Transverse colon (tissue), 4 donors: Measurements from ENCODE around the gene MVP. TPM values are rescaled to one million over a fixed set of nuclear protein-coding genes. Genes with fewer than 3 reads are reported as not detected.

Source experiments
- DNase-seq: peaks from one replicate; pipeline ENCODE4 v3.0.0-alpha.2; 2019
- H3K27ac ChIP-seq, 4 donors: fragments of 200-600 bp; sonication (generic); 2 replicates each; pipeline ENCODE4 v1.5.1; 2016 to 2018; ENCODE audit warnings: inconsistent platforms in 4 of 4
- H3K27me3 ChIP-seq: fragments of 200-600 bp; sonication (generic); 2 replicates; pipeline ENCODE4 v1.5.1; 2017; ENCODE audit warnings: inconsistent platforms
- H3K36me3 ChIP-seq, 4 donors: fragments of 200-600 bp; sonication (generic); 2 replicates each; pipeline ENCODE4 v1.5.1; 2017 to 2019; ENCODE audit warnings: inconsistent platforms in 4 of 4
- H3K4me1 ChIP-seq, 4 donors: fragments of 200-600 bp; sonication (generic); 2 replicates each; pipeline ENCODE4 v1.5.1; 2017 to 2020; ENCODE audit warnings: inconsistent platforms in 4 of 4
- H3K4me3 ChIP-seq, 4 donors: fragments of 200-600 bp; sonication (generic); 1 replicate in 1 of 4; 2 replicates in 3 of 4; pipeline versions ENCODE4 v1.5.1 to v1.6.1; 2017 to 2019; ENCODE audit warnings: inconsistent platforms in 4 of 4
- H3K9me3 ChIP-seq, 2 donors: fragments of 200-600 bp; sonication (generic); 2 replicates each; pipeline ENCODE4 v1.5.1; 2017 to 2019; ENCODE audit warnings: inconsistent platforms in 2 of 2
- EP300 ChIP-seq: sonication (generic); formaldehyde crosslinking; IDR thresholded peaks from one replicate; pipeline ENCODE4 v1.6.1; 2017; ENCODE audit warnings: antibody characterized with exemption, low read depth
- POLR2A ChIP-seq: fragments of 450-650 bp; IDR thresholded peaks from one replicate; pipeline ENCODE4 v1.6.1; 2016; ENCODE audit warnings: antibody characterized with exemption, mild to moderate bottlenecking, moderate library complexity
- POLR2AphosphoS5 ChIP-seq, 3 donors: sonication (generic); formaldehyde crosslinking; IDR thresholded peaks; one replicate each; pipeline ENCODE4 v1.6.1; 2016; ENCODE audit warnings: antibody characterized with exemption in 3 of 3
- WGBS, 2 donors: methylation state at CpG; one replicate each; pipeline ENCODE4 v1.1.5; 2018; ENCODE audit warnings: low coverage in 1 of 2; 5-methylcytosine and 5-hydroxymethylcytosine counted together
- in situ Hi-C, 4 donors: fragments of 200-750 bp; cut with MboI; loops; one replicate each; pipeline versions ENCODE4 v1.15.0 to v1.15.1; 2017; ENCODE audit warnings: low sequenced_read_pairs in 3 of 4, low pct_ligation_motif_present in 1 of 4, low pct_unique_long_range_greater_than_20kb in 1 of 4
- intact Hi-C: fragments of 100-400 bp; cut with DNase I; formaldehyde crosslinking; loops from one replicate; pipeline ENCODE4 v1.15.1; 2023; ENCODE audit warnings: low total_unique reads
- total RNA-seq, 4 donors: library from RNA; depleted of rRNA; stranded (reverse); fragments of >200 nt; gene quantifications; one replicate each; pipeline ENCODE4 v1.1.0, GENCODE V29; 2016
- TF ChIP-seq, protein P1 (sequence below), 5 experiments: fragments of 200-600 bp in 3 of 5; fragments of 450-650 bp in 2 of 5; sonication (generic) in 3 of 5; IDR thresholded peaks; 1 replicate in 2 of 5; 2 replicates in 3 of 5; pipeline ENCODE4 v1.5.1; 2016 to 2017; ENCODE audit warnings: antibody characterized with exemption in 5 of 5, inconsistent platforms in 3 of 5, mild to moderate bottlenecking in 2 of 5, moderate library complexity in 1 of 5

The MVP gene
- total RNA-seq, 4 donors from 2014 or later: 483 to 654 (median 553) TPM

DNA sequence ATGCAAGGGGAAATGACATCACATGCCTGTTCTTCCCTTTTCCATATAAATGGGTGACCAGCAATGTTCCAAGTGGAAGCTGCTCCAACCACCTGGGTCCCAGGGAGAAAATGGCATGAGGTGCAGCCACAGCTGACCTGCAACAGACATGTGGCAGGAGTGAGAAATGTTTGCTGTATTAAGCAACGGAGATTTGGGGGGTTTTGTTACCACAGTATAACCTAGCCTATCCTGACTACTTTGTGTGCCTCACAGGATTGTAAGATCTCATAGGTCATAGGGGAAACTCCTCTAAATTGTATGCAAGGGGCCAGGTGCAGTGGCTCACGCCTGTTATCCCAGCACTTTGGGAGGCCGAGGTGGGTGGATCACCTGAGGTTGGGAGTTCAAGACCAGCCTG, 30.7 kb downstream of the MVP start:
- no peaks in the 10 kb centered on the region for H3K9me3 ChIP-seq
- peaks cover 0 to 20% (median 9%) of the 10 kb centered on the region in 4 donors for H3K36me3 ChIP-seq
- 92% methylated on average over 3 of the region's 3 CpGs; no CpG with 5 or more reads in 1 of the 2 donors for WGBS, 2 donors
- no peaks in the 10 kb centered on the region for H3K27me3 ChIP-seq
- H3K27ac ChIP-seq: no peak overlapping the region
- no peak overlapping the region for H3K4me3 ChIP-seq
- H3K4me1 ChIP-seq: no peaks in the 10 kb centered on the region
- DNase-seq: no peak
- TF ChIP-seq EP300 (no peak), POLR2A (no peak), POLR2AphosphoS5 (IDR thresholded peaks at IDR 0.05) (no peak)
- TF ChIP-seq, protein P1, sequence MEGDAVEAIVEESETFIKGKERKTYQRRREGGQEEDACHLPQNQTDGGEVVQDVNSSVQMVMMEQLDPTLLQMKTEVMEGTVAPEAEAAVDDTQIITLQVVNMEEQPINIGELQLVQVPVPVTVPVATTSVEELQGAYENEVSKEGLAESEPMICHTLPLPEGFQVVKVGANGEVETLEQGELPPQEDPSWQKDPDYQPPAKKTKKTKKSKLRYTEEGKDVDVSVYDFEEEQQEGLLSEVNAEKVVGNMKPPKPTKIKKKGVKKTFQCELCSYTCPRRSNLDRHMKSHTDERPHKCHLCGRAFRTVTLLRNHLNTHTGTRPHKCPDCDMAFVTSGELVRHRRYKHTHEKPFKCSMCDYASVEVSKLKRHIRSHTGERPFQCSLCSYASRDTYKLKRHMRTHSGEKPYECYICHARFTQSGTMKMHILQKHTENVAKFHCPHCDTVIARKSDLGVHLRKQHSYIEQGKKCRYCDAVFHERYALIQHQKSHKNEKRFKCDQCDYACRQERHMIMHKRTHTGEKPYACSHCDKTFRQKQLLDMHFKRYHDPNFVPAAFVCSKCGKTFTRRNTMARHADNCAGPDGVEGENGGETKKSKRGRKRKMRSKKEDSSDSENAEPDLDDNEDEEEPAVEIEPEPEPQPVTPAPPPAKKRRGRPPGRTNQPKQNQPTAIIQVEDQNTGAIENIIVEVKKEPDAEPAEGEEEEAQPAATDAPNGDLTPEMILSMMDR (IDR thresholded peaks at IDR 0.05): no peak
- in situ Hi-C loops: loop anchor here in 2 of 4 donors (25.0 kb wide), 1 partner anchor 161 kb away; the partner anchor contains the start of genes C16orf92 (in 2 of the 2) and DOC2A (in 2 of the 2)
- intact Hi-C loops: loop anchor here (10.0 kb wide), 1 partner anchor 146 kb away; no protein-coding TSS in a partner anchor

DNA sequence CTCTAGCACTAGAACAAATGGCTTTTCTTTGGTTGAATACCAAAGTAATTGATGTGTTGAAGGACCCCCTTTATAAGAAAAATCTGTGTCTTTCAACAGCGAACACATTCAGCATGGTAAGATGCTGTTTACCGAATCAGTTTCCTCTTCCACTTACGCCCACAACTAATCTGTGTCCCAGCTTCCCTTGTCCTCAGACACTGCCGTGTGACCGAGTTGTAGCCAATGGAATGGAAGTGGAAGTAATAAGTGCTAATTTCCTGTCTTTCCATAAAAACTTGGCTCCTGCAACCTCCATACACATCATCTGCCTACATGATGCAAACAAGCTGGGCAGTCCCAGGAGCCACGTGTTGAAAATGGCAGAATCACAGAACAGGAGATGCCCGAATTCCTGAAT, 32.4 kb downstream of the MVP start:
- in situ Hi-C loops: loop anchor here in 2 of 4 donors (25.0 kb wide), 1 partner anchor 160 kb away; the partner anchor contains the start of genes C16orf92 (in 2 of the 2) and DOC2A (in 2 of the 2)
- no peak overlapping the region for H3K4me3 ChIP-seq
- intact Hi-C loops: loop anchor here (10.0 kb wide), 1 partner anchor 148 kb away; no protein-coding TSS in a partner anchor
- H3K27ac ChIP-seq: peak overlapping the region in 3 of 4 donors; percentile 25 to 48 (median 43)
- TF ChIP-seq, protein P1 (IDR thresholded peaks at IDR 0.05): no peak
- TF ChIP-seq POLR2AphosphoS5 (IDR thresholded peaks at IDR 0.05): peak; percentile 32 to 46 (median 45)
- H3K4me1 ChIP-seq: no peaks in the 10 kb centered on the region
- DNase-seq: no peak
- H3K27me3 ChIP-seq: no peaks in the 10 kb centered on the region
- no peaks in the 10 kb centered on the region for H3K9me3 ChIP-seq
- H3K36me3 ChIP-seq: peaks cover 0 to 3% (median under 1%) of the 10 kb centered on the region in 4 donors
- whole genome bisulfite sequencing, 2 donors: 62 to 64% methylated on average over 3 to 7 of the region's 7 CpGs

DNA sequence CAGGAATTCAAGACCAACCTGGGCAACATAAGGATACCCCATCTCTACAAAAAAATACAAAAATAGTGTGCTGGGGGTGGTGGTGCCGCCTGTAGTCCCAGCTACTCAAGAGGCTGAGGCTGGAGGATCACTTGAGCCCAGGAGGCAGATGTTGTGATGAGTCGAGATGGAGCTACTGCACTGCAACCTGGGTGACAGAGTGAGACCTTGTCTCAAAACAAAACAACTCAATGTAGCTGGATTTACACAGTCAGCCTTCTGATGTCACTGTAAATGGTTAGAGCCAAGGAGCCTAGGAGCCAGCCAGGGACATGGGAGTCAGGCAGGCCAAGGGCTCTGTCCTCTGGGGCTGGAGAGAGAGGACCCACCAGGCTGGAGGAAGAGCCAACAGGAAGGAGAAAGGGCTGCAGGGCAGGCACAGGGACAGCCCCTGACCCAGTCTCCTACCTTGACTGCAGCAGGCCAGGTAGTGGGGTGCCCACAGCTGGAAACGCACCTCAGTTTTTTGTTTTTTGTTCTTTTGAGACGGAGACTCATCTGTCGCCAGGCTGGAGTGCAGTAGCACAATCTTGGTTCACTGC, 34.3 kb downstream of the MVP start:
- no peak overlapping the region for H3K4me3 ChIP-seq
- in situ Hi-C loops: loop anchor here in 2 of 4 donors (25.0 kb wide), 1 partner anchor 158 kb away; the partner anchor contains the start of genes C16orf92 (in 2 of the 2) and DOC2A (in 2 of the 2)

More for the DNA sequence above, 34.3 kb downstream of the MVP start:
- H3K9me3 ChIP-seq: no peaks in the 10 kb centered on the region
- no peak for DNase-seq
- H3K36me3 ChIP-seq: peaks cover 0 to 13% (median 7%) of the 10 kb centered on the region in 4 donors
- H3K27me3 ChIP-seq: no peaks in the 10 kb centered on the region
- intact Hi-C loops: loop anchor here (10.0 kb wide), 1 partner anchor 150 kb away; no protein-coding TSS in a partner anchor
- no peak overlapping the region for H3K27ac ChIP-seq
- no peaks in the 10 kb centered on the region for H3K4me1 ChIP-seq
- TF ChIP-seq, protein P1 (IDR thresholded peaks at IDR 0.05): no peak
- TF ChIP-seq EP300 (no peak), POLR2AphosphoS5 (IDR thresholded peaks at IDR 0.05) (no peak), POLR2A (no peak)
- WGBS, 2 donors: 86% methylated on average over 5 of the region's 5 CpGs; no CpG with 5 or more reads in 1 of the 2 donors
